ENCODE measurements around the gene PIPOX. TPM values are rescaled to one million over a fixed set of nuclear protein-coding genes. Genes with fewer than 3 reads are reported as not detected.

Gene PIPOX
- total RNA-seq, 3 donors from 2014 or later, result 1.3 to 3.0 (median 2.9) TPM

DNA sequence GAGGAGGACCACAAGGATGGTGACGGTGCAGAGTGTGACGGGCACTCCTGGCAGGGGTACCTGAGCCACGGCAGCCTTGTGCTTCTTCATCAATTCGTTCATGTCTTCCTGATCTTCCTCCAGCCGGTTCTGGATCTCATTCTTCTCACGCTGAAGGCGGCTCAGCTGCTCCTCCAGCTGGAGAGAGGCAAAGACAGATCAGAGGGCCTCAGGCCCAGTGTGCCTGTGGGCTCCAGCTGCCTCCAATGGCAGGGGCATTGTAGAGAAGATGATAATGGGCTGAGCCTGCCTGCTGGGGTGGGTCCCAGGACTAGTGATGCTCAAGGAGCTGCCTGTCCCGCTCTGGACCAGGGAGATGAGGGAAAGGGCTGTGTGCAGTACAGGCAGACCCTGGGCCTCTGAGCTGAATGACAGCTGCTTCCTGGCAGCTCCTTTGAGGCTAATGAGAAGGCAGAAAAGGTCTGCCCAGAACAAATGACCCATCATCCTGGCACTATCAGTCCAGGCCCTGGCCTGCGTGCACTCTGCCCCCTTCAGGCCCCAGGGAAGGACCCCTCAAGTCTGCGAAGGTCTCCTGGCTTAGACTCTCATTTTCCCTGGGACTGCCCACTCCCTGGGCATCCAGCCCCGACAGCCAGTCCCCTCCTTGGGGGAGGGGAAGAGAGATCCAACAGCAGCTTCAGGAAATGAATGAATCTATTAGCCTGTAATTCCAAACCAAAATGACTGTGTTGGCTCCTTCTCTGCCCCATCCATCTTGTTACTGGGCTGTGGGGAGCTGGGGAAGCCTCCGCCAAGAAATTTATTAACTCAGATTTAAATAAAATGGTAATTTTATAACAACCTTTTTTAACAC lies 48.0 kb downstream of the PIPOX start:
- intact Hi-C loops (cut with DNase I; ENCODE audit: low total_unique reads), result no loop called here
- Histone ChIP-seq H3K27ac (no peak overlapping the region), H3K36me3 (peaks cover 8% of the 10 kb centered on the region), H3K27me3 (no peaks in the 10 kb centered on the region), H3K4me3 (no peak overlapping the region), H3K9me3 (no peaks in the 10 kb centered on the region), H3K4me1 (no peaks in the 10 kb centered on the region)
- no peak for DNase-seq (ENCODE audit: low spot score in 2 of 2)
- TF ChIP-seq POLR2AphosphoS5 (IDR thresholded peaks at IDR 0.05), result no peak
- TF ChIP-seq, protein P1, sequence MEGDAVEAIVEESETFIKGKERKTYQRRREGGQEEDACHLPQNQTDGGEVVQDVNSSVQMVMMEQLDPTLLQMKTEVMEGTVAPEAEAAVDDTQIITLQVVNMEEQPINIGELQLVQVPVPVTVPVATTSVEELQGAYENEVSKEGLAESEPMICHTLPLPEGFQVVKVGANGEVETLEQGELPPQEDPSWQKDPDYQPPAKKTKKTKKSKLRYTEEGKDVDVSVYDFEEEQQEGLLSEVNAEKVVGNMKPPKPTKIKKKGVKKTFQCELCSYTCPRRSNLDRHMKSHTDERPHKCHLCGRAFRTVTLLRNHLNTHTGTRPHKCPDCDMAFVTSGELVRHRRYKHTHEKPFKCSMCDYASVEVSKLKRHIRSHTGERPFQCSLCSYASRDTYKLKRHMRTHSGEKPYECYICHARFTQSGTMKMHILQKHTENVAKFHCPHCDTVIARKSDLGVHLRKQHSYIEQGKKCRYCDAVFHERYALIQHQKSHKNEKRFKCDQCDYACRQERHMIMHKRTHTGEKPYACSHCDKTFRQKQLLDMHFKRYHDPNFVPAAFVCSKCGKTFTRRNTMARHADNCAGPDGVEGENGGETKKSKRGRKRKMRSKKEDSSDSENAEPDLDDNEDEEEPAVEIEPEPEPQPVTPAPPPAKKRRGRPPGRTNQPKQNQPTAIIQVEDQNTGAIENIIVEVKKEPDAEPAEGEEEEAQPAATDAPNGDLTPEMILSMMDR (IDR thresholded peaks at IDR 0.05), result no peak
- TF ChIP-seq POLR2A (IDR thresholded peaks at IDR 0.05), result no peak

DNA sequence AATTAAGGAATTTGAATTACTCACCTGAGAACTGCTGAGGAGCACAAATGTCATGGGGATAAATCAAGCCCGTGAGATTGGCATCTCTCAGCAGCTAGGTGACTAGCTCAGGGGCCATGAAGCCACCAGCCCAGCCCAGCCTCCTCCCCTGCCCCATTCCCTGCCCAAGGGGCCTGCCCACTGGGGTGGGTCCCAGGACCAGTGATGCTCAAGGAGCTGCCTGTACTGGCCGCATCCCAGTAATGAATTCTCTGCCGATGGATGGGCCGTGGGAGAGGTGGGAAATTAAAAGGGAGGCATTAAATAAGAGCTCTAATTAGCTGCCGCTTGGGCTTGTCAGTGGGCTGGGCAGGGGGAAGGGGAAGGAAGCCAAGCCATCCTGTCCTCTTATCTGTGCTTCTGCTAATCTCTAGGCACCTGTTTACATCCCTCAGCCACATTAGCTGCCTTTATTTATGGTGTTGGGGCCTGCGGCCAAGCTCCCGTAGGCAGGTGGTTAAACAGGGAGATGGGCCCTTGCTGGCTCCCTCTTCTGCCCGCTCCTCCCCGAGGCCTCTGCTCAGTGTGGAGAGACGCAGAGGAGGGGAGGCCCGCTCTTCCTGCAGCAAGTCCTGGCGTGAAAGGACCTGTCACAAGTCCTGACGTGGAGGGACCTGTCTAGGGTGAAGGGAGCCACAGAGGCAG lies 48.8 kb downstream of the PIPOX start:
- no peak overlapping the region for H3K27ac ChIP-seq
- no peak for DNase-seq (ENCODE audit: low spot score in 2 of 2)
- no peaks in the 10 kb centered on the region for H3K4me1 ChIP-seq
- H3K36me3 ChIP-seq, result peaks cover 16% of the 10 kb centered on the region
- H3K9me3 ChIP-seq, result no peaks in the 10 kb centered on the region
- no peak overlapping the region for H3K4me3 ChIP-seq
- TF ChIP-seq POLR2A (IDR thresholded peaks at IDR 0.05) (no peak), POLR2AphosphoS5 (IDR thresholded peaks at IDR 0.05) (no peak)
- TF ChIP-seq, protein P1 (IDR thresholded peaks at IDR 0.05), result no peak
- intact Hi-C loops (cut with DNase I; ENCODE audit: low total_unique reads), result no loop called here
- no peaks in the 10 kb centered on the region for H3K27me3 ChIP-seq

DNA sequence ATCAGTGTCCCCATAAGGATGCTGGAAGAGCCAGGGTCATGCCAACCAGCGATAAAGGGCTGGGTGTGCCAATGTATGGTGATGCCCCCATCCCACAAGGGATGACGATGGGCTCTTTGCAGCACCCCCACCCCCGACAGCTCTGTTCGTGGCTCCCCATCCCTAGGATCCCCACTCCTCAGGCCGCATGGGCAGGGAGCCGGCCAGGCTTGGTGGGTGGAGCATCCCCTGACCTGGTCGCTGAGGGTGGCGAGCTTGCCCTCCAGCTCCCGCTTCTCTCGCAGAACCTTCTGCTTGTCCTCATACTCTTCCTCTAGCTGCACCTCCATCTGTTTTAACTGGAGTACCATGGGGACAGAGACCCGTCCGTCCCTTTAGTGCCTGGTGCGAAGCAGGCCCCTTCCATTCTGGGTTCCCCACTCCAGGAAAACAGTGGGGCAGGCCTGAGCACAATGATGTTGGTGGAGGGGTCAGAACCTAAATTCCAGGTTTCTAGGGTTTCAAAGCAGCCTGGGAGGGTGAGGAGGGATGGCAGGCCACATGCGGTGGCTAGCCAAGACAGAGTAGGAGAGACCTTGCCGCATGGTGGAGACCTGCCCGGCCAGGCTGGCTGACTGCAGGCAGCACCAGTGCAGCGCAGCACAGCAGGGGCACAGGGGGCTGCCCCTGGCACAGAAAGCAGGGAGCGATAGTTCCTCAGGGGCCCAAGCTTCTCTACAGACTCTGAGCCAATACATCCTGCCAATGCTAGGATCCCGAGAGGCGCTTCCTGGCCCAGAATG lies 50.3 kb downstream of the PIPOX start:
- Histone ChIP-seq H3K27me3 (no peaks in the 10 kb centered on the region), H3K4me3 (no peak overlapping the region), H3K36me3 (peaks cover 21% of the 10 kb centered on the region), H3K9me3 (no peaks in the 10 kb centered on the region), H3K4me1 (no peaks in the 10 kb centered on the region), H3K27ac (no peak overlapping the region)
- intact Hi-C loops (cut with DNase I; ENCODE audit: low total_unique reads), result no loop called here
- TF ChIP-seq POLR2AphosphoS5 (IDR thresholded peaks at IDR 0.05) (no peak), POLR2A (IDR thresholded peaks at IDR 0.05) (no peak)
- TF ChIP-seq, protein P1 (IDR thresholded peaks at IDR 0.05), result no peak
- DNase-seq (ENCODE audit: low spot score in 2 of 2), result no peak

DNA sequence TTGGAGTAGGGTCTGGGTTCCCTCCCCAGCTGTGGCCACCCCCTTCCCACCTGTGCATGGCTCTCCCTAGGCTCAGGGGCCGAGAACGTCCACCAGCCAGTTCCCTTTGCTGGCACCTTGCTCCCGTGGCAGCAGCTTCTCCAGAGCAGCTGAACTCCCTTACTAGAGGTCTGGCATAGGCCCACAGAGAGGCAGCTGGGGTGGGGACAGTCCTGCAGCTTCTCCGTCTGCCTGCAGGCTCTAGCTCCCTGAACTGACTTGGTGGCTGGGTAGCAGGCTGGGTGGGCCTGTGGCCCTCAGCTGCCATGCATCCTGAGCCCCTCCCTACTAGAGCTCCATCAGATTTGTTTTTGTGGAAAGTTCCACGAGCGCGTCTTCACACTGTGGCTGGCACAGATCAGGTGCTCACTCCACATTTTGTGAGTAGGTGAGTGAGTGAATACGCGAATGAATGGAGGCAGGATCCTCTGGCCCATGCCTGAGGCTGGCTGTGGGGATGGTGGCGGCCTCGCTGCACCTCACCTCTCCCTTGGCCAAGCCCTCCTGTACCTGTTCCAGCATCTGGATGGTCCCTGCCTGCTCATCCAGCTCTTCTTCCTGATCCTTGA lies 51.3 kb downstream of the PIPOX start:
- Histone ChIP-seq H3K9me3 (no peaks in the 10 kb centered on the region), H3K27ac (no peak overlapping the region), H3K4me3 (no peak overlapping the region), H3K36me3 (peaks cover 24% of the 10 kb centered on the region), H3K27me3 (no peaks in the 10 kb centered on the region), H3K4me1 (no peaks in the 10 kb centered on the region)
- intact Hi-C loops (cut with DNase I; ENCODE audit: low total_unique reads), result no loop called here
- no peak for DNase-seq (ENCODE audit: low spot score in 2 of 2)
- TF ChIP-seq POLR2A (IDR thresholded peaks at IDR 0.05) (no peak), POLR2AphosphoS5 (IDR thresholded peaks at IDR 0.05) (no peak)
- TF ChIP-seq, protein P1 (IDR thresholded peaks at IDR 0.05), result no peak
